Measurements from ENCODE around the gene HOXD4.

HOXD4 gene

DNA sequence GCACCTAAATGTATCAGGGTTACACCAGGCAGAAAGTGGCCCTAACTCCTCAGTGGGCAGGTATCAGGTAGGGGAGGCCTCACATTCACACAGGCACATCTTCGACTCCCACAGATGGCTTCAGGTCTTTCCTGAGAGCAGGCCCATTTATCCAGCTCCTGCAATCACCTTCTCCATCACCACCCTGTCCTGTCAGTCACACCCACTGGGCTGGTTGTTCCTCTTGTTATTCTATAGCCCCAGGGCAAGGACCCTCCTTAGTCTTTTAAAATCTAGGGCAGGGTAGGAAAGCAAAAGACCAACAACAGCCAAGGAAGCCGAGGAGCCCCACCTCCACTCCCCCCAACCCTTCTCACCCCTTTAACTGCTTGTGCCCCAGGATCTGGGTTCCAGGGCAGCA is 9.1 kb upstream of the HOXD4 start:
- DNase-seq, result no peak

GRCh38 chr2:176145085-176145969 is 6.0 kb upstream of the HOXD4 start:
- no peak for DNase-seq

- peak; percentile 36 for DNase-seq
Measured at GRCh38 chr2:176146101-176146500, 5.2 kb upstream of the HOXD4 start.

DNA sequence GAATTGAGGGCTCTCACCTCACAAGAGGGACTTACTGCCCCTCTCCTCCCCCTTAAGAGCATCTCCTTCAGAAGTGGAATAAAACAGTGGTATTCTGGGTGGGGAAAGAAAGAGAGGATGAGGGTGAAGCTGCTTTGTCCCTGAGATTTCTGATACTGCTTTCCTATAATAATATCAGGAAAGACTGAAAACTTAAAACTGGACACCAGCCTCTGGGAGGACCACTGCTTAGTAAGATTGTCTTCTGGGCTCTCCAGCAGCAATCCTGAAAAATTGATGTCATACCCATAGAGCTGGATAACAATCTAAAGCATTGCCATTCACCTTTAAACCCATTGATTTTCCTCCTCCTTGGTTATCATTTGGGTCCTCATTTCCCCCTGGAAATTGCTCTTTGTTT is 4.7 kb upstream of the HOXD4 start:
- no peak for DNase-seq

- DNase-seq, result no peak
Measured at GRCh38 chr2:176147210-176147799, 4.0 kb upstream of the HOXD4 start.

DNA sequence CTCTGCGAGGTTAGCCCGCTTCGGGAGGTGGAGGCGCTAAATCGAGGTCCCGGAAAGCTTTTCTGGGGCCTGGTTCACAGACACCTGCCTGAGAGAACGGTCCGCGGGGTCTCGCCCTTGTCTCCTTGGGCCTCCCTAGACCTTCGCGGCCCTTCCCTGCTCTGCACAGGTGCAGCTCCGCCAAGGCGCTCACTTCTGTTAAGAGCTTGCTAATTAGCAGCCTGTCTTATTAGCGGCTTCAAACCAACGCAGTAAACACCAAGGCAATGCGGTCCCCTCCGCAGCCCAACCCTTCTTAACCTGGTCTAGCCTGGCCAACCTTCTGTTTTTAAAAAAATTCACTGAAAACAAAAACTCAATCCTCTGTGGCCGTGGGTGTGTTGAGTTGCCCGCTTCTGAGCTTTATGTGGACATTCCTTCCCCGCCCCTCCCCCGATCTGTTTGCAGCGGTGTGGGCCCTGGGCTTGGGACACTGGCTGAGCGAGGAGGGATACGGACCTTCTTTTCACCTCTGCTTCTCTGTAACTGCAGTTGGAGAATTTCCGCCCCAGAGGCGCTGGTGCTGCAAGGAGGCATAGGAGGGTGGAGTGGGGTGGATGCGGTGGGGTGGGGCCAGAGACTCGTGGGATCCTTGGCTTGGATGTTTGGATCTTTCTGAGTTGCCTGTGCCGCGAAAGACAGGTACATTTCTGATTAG is 3.4 kb upstream of the HOXD4 start:
- no peak for DNase-seq

DNA sequence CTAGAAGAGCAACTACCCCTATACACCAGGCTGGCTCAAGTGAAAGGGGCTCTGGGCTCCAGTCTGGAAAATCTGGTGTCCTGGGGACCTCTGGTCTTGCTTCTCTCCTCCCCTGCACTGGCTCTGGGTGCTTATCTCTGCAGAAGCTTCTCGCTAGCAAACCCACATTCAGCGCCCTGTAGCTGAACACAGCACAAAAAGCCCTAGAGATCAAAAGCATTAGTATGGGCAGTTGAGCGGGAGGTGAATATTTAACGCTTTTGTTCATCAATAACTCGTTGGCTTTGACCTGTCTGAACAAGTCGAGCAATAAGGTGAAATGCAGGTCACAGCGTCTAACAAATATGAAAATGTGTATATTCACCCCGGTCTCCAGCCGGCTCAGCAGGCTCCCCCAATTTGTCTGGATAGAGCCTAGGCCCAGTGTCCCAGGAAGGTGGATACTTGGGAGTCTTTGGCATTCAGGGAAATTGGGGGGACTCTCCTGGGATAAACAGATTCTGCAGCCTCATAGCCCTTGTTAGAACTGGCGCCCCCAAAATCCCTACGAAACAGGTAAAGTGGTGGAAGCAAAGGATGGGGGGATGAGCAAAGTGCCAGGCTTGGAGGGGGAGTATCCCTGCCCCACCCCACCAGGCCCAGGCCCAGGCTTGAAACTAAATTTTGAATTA is 2.5 kb upstream of the HOXD4 start:
- no peak for DNase-seq

DNA sequence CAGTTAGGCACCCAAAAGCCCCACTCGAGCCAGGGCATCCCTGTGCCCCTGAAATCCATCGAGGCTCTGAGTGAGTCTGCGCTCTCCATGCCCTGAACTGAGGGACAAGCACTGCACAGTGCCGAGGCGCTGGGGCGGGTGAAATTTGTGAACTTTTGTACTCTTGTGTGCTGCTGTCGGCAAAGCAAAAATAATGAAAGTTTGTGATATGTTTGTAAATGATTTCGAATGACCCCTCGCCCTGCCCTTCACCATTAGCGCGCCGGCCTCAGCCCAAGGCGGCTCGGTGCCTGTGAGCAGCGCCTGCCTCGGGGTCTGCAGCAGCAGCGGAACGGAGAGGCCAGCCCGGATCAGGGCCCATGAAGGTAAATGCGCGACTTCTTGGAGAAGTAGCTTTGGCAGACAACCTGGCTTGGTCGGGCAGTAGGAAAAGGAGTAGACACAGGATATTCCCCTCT is 1.8 kb upstream of the HOXD4 start:
- no peak for DNase-seq

DNA sequence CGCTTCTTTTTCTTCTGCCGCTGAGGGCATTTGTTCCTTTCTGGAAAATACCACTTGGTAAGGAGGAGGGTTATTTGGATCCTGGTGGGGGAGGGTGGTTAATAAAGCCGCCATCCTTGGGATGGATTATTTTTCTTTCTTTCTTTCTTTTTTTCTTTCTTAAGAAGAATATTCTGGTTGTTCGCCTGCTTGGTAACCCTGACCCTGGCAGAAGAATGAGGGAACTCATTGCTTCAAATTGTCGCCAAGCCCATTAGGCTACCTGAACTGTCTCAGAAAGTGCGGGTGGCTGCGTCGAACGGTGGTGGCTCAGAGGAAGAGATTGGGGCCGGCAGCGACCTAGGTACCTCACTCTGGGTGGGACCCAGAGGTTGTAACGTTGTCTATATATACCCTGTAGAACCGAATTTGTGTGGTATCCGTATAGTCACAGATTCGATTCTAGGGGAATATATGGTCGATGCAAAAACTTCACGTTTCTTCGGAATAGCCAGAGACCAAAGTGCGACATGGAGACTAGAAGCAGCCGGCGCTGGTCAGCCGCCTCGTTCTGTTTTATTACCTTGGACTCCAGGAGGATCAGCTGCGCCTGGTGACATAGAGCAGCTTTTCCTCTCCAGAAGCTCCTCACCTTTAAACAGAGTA is 1.3 kb upstream of the HOXD4 start:
- DNase-seq, result no peak

DNA sequence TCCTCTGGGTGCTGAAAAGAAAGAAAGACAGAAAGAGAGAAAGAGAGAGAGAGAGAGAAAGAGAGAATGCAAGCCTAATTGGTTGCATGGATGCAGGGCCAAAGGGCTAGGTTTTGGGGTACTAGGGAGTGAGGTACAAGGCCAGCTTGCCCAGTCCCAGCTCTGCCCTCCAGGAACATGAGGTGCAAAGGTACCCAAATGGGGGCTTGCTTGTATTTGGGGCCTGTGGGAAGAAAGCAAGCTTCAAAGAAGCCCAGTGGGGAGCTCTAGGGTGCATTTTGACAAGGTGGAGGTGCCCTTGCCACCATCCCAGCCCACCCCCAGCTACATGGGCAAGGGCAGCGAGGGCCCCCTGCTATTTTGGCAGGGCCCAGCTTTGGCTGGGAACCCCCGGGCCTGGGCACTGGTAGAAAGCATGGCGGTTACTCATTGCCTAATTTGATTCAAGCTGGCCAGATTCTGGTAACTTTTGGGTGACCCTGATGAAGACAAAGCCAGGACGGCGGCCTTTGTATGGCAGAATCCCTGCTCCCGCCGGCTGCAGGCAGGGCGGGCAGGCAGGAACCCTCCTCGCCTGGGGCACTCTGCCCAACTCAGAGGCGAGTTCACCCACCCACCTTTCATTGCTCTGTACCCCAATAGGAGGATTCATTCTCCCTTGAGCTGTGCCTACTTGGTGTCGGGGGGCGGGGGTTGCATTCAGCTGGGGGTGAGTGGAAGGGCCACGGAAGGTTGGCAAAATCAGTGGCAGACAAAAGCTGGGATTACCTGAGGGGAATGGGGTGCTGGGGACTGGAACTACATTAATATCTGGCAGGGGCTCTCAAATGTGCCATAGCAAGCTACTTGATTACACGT is 537 bp upstream of the HOXD4 start:
- DNase-seq, result no peak

- no peak for DNase-seq
Measured at GRCh38 chr2:176152350-176153181, 1.2 kb downstream of the HOXD4 start.

DNA sequence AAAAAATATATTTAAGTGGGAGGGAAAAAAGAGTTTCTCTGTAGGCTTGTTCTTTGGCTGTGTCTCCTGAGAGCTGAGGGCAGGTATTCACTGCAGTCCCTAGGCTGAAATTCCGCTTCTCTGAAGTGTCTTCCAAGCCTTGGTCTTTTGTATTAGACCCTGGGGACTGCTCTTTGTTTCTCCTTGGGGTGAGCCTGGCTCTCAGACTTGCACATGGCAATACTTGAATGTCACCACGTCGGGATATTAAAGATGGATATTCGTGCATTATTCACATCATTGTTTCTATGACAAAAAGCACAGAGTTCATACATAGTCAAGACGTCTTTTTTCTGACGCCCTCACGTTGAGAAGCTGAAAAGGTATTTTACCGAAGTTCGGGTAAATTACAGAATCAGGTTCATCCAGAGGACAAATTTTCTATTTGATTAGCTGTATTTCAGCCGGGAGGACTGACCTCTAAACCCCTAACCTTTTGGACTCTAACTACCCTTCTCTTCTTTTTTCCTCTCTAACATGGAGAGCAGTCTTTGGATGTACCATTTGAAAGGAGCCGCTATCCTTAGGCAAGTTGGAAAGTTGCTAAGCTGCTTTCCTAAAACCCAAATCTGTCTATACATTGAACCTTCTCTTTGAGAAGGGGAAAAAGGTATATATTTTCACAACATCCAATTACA is 3.4 kb downstream of the HOXD4 start:
- no peak for DNase-seq

DNA sequence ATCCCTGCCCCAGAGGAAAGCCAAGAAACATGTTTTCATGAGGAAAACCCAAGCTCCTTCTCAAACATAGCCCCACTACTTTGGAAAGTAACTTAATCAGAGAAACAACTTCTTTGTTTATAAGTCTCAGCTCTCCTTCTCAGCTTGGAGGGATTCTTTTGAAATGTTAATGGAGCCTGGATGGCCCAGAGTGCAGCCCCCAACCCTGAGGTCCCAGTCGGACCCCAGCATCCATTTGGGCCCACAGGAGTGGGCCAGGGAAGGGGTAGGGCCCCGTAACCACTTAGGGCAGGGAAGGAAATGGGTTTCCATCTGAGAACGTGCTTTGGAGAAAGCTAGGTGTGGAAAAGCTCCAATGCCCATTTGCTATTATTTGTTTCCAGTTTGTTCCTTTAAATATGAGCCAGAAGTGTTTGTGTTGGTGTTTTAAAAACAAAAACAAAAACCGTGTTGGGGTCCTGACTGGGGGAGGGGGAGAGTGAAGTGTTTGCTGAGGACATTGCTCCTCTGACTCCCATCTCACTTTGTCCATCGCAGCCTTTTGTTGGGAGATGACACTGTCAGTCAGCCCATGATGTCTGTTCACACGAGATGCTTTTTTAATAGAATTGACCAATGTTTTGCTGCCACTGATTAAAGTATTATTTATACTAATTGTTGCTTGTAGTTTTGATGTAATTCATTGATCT is 4.2 kb downstream of the HOXD4 start:
- DNase-seq, result no peak

GRCh38 chr2:176156301-176156806 is 5.0 kb downstream of the HOXD4 start:
- no peak for DNase-seq

GRCh38 chr2:176156807-176157498 is 5.6 kb downstream of the HOXD4 start, which contains the start of gene HOXD3:
HOXD3 (plus strand) TSS chr2:176157307; CDS start chr2:176169115, 11,808 bp downstream.
- no peak for DNase-seq

DNA sequence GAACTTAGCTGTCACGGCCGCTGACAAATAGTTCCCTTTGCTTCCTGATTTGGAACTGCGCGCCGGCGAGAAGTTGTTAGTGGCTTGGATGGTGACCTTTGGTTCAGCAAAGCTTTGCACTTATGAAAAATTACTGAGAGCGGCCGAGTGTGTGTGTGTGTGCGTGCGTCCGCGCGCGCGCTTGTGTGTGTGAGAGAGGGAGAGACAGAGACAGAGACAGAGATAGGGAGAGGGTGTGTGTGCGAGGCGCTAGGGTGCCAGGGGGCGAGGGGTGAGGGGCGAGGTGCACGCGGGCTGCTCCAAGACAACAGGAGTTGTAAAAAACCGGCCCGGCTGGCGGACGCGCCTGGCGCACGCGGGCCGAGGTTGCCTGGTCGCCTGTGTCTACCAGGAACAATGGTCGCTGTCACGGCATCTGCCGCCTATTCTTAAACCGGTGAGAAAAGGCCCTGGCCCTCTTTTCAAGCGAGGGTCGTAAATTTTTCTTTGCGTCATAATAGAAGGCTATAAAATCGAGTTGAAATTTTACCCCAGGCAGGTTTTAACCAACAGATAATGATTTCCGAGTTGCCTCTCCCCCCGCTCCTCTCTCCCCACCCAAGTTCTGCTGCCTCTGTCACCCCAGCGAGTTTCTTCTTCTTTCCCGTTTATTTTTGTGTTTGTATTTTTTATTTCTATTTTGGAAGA is 6.3 kb downstream of the HOXD4 start:
- peak; percentile 60 for DNase-seq

DNA sequence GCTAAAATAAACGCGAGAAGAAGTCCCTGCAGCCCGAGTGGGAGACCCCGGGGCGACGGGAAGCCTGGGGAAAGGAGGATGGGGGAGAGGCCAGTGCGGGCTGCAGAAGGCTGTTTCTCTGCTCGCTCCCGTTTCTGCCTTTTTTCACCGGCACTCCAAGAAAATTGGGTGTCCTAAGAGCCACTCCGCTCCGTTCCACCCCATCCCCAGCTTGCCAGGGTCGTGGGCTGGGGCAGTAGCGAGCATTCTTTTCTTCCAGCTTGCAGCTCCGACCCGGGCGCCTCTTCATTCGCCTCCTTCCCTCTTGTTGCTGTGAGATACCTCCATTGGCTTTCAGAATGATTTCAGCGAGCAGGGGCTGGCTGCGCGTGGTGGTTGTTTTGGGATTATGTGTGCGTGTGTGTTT is 6.8 kb downstream of the HOXD4 start:
- DNase-seq, result peak; percentile 50
